HG02678 (cell line): Measurements from ENCODE around the gene LMNTD1.
"Not testable (repeated sequence)": the region's sequence is repeated elsewhere in the genome, so short reads cannot be mapped to it uniquely, and the experiment has no call there.

Experiments
- ATAC-seq: cut with Tn5 transposase; IDR thresholded peaks from one replicate; pipeline ENCODE4 v1.9.1; 2021; ENCODE audit warnings: mild to moderate bottlenecking, moderate library complexity; ENCODE audit not compliant: unreplicated experiment

The LMNTD1 gene, protein sequence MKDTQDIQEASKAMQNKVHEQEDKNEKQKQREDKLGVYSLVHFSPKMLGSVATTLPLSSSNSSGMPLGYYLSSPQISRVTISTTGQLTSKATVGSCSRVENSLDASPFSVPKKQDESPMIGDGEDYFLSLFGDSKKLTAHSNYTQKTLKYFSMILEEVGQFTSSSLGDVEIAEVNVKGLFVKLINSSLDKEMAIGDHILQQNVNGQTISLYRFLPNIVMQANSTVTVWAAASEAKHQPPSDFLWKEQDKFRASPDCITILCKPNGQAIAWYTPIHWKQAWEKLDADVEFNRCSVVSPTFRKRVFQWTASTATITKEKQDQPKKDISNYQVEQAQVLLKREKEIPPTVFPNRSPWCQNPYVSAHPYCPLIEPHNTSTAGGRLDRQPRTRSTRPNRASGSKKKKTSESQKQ

DNA sequence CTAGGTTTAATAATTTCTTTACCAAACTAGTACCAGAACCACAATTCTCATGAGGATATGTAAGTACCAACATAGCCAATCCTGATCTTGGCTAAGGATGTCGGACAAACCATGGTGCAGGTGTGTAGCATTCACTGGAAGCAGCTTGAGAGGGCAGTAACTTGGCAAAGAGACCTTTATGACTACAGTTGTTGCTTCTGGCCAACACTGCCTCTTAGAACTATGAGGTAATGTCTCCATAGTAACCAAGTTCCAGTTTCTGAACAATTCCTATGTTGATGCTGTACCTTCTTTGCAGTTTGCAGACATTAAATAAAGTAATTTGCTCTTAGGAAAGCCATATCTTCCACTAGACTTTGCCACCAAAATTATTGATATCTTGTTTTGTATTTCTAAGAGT is at the start of gene LMNTD1:
Gene LMNTD1 (minus strand): TSS at position 186 of the 400 bp plus-strand sequence. CDS start 324 bp downstream, outside the sequence.
- ATAC-seq = no peak

DNA sequence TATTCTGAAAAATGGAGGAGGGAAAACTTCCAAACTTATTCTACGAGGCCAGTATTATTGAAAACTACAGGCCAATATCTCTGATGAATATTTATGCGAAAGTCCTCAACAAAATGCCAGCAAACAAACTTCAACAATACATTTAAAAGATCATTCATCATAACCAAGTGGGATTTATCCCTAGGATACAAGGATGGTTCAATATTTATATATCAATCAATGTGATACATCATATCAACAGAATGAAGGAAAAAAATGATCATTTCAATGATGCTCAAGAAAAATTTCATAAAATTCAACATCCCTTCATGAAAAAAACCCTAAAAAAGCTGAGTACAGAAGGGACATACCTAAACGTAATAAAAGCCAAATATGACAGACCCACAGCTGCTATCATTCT is 45.9 kb upstream of the LMNTD1 start:
- no peak for ATAC-seq

DNA sequence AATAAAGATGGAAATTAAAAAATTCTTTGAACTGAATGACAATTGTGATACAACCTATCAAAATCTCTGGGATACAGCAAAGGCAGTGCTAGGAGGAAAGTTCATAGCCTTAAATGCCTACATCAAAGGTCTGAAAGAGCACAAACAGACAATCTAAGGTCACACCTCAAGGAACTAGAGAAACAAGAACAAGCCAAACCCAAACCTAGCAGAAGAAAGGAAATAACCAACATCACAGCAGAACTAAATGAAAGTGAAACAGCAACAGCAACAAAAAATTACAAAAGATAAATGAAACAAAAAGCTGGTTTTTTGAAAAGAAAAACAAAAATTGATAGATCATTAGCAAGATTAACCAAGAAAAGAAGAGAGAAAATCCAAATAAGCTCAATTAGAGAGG is 42.4 kb upstream of the LMNTD1 start:
- ATAC-seq = not testable (repeated sequence)

DNA sequence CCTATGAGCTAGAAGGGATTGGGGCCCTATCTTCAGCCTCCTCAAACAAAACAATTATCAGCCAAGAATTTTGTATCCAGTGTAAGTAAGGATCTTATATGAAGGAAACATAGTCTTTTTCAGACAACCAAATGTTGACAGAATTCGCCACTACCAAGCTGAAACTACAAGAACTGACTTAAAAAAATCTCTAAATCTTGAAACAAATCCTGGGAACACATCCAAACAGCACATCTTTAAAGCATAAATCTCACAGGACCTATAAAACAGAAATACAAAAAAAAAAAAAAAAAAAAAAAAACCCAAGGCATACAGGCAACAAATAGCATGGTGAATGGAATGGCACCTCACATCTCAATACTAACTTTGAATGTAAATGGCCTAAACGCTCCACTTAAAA is 41.3 kb upstream of the LMNTD1 start:
- no peak for ATAC-seq

DNA sequence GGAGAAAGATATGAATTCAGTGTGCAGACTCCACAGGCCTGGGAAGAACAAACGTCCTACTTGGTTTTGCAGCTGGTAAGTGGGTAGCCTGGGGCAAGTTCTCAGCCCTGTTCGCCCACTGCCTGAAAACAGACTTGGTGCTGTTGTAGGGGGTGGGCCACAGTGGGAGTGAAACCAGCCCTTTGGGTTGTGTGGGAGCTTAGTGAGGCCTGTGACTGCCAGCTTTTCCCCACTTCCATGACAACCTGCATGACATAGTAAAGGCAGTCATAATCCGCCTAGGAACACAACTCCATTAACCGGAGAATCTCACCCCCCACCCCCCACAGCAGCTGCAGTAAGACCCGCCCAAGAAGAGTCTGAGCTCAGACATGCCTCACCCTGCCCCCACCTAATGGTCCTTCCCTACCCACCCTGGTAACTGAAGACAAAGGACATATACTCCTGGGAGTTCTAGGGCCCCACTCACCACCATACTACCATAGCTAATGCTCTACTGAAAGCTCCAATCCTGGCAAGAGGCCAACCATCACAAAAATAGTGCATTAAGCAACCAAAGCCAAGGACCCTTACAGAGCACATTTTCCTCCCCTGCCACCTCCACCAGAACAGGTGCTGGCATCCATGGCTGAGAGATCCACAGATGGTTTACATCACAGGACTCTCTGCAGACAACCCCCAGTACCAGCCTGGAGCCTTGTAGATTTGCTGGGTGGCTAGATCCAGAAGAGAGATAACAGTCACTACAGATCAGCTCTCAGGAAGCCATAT is 39.8 kb upstream of the LMNTD1 start:
- ATAC-seq = no peak

DNA sequence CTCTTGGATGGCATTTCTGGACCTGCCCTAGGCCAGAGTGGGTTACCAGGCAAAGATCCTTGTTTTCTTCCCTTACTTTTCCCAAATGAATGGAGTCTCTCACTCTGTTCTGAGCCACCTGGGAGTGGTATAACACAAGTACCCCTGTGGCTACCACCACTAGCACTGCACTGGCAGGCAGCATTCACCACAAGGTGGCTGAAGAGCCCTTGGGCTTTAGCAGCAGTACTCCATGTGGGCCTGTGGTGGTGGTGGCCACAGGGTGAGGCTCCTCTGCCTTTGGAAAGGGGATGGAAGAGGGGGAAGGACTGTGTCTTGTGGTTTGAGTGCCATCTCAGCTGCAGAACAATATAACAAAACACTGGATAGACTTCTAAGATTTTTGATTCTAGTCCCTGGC is 38.1 kb upstream of the LMNTD1 start:
- ATAC-seq = no peak

DNA sequence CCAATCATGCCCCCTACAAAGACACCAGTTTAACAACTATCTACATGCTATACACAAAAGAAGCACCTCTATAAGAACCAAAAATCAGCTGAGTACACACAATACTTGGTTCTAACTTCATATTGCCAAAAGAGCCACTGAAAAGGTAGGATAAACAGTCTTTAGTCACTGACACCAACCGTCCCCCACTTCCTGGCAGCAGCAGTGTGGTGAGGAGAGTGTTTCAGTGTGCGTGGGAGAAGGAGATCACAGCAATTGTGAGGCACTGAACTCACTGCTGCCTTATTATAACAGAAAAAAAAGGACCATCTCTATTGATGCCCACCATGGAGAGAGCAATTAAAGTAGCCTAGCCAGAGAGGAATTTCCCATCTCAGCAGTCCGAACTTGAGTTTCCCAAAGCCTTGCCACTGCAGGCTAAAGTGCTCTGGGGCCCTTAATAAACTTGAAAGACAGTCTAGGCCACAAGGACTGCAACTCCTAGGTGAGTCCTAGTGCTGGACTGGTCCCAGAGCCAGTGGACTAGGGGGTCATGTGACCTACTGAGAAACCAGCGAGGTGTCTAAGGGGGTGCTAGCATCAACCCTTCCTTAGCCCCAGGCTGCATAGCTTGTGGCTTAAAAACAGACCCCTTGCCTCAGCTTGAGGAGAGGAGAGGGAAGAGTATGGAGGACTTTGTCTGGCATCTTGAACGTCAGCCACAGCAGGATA is 37.1 kb upstream of the LMNTD1 start:
- no peak for ATAC-seq

DNA sequence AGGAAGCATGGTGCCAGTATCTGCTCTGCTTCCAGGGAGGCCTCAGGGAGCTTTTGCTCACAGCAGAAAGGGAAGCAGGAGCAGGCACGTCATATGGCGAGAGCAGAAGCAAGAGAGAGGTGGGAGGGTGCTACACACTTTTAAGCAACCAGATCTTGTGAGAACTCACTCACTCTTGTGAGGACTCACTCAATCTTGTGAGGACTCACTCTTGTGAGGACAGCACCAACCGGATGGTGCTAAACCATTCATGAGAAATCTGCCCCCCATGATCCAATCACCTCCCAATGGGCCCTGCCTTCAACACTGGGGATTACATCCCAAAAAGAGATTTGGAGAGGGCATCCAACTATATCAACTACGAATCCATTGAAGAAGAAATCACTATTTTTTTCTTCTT is 34.3 kb upstream of the LMNTD1 start:
- no peak for ATAC-seq

DNA sequence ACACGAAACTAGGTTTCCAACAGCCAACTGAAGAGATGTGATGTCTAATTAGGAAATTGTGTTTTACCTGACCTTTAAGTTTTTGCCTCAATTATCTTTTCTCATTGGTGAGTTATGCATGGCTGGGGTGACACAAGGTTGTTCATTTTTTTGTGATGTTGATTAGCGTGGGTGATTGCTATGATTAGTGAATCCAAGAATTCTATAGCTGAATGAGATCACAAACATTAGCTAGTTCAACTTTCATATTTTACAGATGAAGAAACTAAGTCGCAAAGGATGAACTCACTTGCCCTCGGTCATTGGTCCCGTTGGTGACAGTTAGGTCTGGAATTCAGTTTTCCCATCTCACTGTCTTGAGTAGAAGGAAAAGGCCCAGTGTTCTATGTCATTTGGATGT is 32.6 kb upstream of the LMNTD1 start:
- ATAC-seq = no peak

DNA sequence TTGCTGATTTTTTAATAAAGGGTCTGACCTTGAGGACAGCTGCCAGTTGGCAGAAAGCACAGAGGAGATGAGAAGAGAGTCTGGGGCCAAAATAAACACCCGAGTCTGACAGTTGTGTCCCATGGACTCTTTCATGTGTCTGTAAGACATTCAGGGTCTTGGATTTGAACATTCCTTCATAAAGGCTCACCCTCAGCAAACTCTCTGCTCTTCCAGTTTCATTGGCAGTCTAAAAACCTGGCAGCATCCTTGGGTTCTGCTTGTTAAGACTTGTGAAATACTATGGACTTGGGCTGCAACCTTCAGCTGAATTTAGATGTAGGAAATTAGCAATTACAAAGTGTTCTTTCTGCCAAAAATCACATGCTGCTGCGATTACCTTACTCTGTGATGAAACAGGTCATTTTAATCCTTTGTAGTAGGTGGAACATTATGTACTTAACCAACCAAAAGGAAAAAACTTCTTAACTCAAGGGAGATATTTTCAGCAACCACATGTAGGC is 32.0 kb upstream of the LMNTD1 start:
- ATAC-seq = no peak

DNA sequence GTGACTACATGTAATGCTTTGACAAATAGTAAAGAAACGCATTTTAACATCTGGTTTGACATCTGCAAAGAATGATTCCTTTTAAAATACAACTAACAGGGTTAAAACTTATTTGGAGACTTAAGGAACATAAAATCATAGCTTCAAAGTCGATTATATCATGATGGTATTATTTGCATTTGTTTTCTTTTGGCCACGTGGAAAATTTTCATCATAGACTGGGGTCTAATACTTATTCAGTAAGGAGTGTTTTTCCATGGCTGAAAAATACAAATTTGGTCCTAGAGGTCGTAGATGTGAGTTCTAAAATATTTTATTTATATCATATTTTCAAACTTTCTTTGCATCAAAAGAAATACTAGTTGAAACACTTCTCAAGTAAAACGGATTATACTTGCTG is 31.5 kb upstream of the LMNTD1 start:
- no peak for ATAC-seq

DNA sequence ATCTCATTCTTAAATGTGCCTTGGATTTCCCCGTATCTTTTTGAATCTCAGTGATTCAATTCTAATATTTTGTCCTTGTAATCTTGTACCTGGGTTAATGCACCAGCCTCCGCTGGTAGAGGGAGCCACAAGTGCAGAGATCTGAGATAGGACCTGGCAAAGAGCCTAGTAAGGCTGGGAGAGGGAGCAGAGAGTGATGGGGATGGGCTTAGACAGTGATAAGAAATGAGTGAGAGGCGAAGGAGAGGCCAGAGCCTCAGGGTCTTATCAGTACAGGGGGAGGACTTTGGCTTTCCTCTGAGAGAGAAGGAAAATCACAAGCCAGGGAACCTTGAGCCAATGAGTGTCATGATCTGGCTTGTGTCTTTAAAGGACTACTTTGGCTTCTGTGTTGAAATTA is 30.5 kb upstream of the LMNTD1 start:
- ATAC-seq = no peak

DNA sequence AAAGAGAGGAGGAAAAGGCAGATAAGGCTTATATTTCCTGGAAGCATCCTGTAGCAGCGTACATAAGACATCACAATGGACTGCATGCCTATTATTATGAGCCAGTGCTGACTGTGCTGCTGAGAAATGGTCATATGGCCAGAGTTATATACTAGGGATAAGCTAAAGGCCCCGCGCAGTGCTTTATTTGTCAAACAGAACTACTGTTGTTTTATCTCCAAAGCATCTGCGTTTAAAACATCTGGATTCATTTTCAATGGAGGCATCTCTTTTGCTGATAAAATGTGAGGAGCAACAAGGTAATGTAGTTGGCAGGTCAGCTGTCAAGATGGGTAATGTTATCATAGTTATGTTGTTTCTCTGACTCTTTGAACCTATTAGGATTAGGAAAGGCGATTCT is 28.0 kb upstream of the LMNTD1 start:
- ATAC-seq = no peak

DNA sequence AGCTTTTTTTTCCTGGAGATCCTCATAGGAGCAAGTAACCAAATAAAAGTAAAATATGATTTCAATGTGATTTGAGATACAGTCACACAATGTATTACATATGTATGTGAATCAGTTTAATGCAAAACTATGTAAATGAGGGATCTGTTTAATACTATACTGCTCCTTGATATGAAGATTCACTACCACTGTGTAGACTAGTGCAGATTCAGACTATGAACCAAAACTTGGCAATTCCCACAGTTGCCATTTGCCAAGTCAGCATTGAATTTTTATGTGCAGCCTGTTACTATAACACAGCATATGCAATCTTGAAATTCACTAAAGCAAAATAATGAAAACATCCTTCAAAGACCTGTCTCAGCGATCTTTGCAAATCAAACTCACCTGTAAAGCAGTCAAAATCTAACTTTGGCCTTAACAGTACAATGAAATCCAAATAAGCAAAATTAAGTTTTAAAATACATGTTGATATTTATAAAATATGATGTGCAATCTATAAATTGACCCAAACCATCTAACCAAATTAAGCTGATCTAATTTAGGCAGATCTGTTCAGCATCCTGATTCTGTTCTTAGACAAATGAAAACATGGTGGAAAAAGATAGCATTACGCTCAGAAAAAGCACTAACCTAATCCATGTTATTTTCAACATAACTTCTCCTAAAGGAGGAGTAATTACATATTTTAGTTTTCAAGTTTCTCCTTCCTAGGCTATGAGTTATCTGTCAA is 25.5 kb upstream of the LMNTD1 start:
- no peak for ATAC-seq

DNA sequence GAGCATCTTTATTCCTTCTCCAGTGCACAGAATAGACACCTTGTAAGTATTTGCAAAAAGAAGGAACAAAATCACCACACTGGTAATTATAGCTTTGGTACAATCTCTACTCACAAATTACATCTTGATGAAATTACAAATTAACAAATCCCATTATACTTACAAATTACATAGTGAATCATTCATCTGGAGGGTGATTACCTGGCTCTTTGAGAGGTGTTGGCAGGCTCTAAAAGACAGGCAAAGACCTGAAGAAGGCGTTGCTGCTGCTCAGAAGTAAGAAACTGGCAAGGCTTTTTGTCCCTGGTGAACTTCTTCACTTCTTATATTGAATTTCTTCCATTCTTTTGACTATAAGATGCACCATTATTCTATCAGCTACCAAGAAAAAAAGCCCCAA is 21.7 kb upstream of the LMNTD1 start:
- no peak for ATAC-seq

DNA sequence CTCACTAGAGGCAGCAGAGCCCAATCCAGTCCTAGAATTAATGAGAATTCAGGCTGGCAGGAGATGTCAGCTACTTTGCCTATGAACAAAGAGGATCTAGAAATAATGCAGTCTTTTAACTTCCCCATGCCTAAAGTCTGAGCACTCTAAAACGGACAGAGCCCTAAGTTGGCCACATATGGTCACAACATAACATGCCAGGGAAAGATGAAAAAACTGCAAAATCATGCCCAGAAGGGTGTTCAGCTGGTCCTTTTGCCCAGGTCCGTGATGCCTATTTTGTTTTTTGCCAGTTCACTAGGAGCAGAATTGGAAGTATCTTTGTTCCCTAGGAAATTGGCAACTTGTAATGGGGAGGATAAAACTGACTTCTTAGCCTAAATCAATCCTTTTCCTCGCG is 20.3 kb upstream of the LMNTD1 start:
- ATAC-seq = no peak

DNA sequence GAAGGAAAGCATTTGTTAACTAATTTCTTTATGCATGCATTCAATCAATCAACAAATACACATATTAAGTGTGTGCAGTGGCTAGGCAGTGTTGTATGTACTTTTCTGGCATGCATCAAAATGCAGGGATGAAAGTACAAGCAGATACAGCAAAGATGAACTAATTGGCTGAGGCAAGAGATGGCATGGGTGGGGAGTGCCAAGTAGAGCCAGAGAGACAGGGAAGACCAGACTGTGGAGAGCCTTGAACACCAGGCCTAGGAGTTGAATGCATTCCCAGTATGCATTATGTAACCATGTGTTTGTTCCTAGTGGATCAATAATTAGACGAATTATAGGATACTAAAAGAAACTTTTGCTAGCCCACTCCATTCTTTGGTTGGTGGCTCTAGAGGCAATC is 17.3 kb upstream of the LMNTD1 start:
- ATAC-seq = no peak

DNA sequence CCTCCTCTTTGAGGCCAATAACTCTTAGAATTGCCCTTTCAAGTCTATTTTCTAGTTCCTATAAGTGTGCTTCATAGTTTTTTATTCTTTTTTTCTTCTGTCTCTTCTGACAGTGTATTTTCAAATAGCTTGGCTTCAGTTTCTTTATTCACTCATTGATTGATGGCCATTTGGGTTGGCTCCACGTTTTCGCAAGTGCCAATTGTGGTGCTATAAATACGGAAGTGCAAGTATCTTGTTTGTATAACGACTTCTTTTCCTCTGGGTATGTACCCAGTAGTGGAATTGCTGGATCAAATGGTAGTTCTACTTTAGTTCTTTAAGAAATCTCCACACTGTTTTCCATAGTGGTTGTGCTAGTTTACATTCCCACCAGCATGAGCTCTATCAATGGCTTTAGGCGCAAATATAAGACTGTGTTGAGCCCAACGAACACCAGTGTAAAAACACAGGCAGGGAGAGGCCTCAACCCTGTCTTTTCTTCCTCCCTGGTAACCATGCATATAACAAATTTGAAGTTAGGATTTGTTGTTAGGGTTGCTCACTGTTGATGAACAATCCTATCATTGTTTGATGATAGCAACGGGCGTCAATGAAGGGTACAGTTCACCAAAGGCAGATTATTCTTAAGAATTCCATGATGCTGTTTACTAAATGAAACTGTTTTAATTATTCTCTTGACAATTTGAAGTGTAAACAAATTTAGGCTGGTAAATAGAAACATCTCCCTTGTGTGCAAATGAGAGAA is 13.3 kb upstream of the LMNTD1 start:
- ATAC-seq = no peak

DNA sequence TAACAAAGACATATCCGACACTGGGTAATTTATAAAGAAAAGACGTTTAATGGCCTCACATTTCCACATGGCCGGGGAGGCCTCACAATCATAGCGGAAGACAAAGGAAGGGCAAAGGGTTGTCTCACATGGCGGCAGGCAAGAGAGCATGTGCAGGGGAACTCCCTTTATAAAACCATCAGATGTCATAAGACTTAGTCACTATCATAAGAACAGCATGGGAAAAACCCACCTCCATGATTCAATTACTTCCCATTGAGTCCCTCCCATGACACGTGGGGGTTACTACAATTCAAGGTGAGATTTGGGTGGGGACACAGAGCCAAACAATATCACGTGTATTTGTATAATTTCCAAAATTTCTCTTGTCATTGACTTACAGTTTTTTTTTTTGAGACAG is 5.5 kb upstream of the LMNTD1 start:
- no peak for ATAC-seq

DNA sequence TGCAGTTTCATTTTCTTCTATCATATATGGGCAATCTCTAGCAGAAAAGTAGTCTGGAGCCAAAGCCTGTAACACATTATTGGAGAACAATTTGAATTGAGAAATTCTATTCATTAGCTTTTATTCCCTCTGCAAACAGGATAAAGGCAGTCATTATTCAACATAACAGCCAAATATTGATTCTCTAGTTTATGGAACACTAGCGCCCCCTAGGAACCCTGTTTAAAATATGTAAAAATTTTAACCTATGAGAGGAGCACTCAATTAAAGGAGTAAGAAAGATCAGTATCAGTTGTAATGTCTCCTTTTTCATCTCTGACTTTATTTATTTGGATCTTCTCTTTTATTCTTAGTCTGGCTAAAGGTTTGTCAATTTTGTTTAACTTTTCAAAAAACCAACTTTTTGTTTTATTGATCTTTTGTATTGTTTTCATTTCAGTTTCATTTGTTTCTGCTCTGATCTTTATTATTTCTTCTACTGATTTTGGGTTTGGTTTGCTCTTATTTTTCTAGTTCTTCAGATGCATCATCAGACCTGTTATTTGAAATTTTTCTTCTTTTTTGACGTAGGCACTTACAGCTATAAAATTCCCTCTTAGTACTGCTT is 4.8 kb upstream of the LMNTD1 start:
- ATAC-seq = no peak
